Stimulated activated CD4-positive, alpha-beta T cell treated with anti-CD3 and anti-CD28 coated beads, Interleukin-1b, Interleukin-23, amount 100 ng/mL, for 48 hours (primary cell): ENCODE data around the gene EGFL8.
A peak's percentile ranks its signal among the peaks of the same experiment; 100 is the strongest.
"Not testable (repeated sequence)": the region's sequence is repeated elsewhere in the genome, so short reads cannot be mapped to it uniquely, and the experiment has no call there.

ENCODE experiments used
- DNase-seq: peaks from one replicate; pipeline ENCODE4 v3.0.0-alpha.2; 2020

Gene EGFL8

GRCh38 chr6:32185681-32186131 lies 21.3 kb downstream of the EGFL8 start:
- peak; percentile 68 for DNase-seq

GRCh38 chr6:32186151-32186840 lies 21.9 kb downstream of the EGFL8 start:
- DNase-seq: not testable (repeated sequence)

- no peak for DNase-seq
Measured at GRCh38 chr6:32187009-32187709, 22.8 kb downstream of the EGFL8 start.

- DNase-seq: not testable (repeated sequence)
Measured at GRCh38 chr6:32187725-32188380, 23.5 kb downstream of the EGFL8 start.

GRCh38 chr6:32188381-32189068 lies 24.1 kb downstream of the EGFL8 start:
- DNase-seq: no peak

- no peak for DNase-seq
Measured at GRCh38 chr6:32189069-32189741, 24.8 kb downstream of the EGFL8 start.

- no peak for DNase-seq
Measured at GRCh38 chr6:32189742-32190053, 25.3 kb downstream of the EGFL8 start.

GRCh38 chr6:32190054-32190851 lies 25.9 kb downstream of the EGFL8 start, which contains the start of gene PBX2:
PBX2 (minus strand) TSS chr6:32190202; CDS start chr6:32189915, 287 bp downstream.
- peak; percentile 79 for DNase-seq

- no peak for DNase-seq
Measured at GRCh38 chr6:32190911-32191677, 26.7 kb downstream of the EGFL8 start.

- no peak for DNase-seq
Measured at GRCh38 chr6:32191696-32192607, 27.6 kb downstream of the EGFL8 start.

GRCh38 chr6:32192608-32193039 lies 28.2 kb downstream of the EGFL8 start, which contains the start of gene GPSM3:
GPSM3 (minus strand) TSS chr6:32192643; CDS start chr6:32192513, 130 bp downstream.
- peak; percentile 51 for DNase-seq

- not testable (repeated sequence) for DNase-seq
Measured at GRCh38 chr6:32193096-32193495, 28.7 kb downstream of the EGFL8 start.

GRCh38 chr6:32194388-32194787 lies 30.0 kb downstream of the EGFL8 start:
- no peak for DNase-seq

GRCh38 chr6:32194825-32195651 lies 30.6 kb downstream of the EGFL8 start:
- DNase-seq: no peak

GRCh38 chr6:32195652-32195901 lies 31.2 kb downstream of the EGFL8 start:
- peak; percentile 100 for DNase-seq

GRCh38 chr6:32195902-32196681 lies 31.7 kb downstream of the EGFL8 start:
- DNase-seq: peak; percentile 72

- no peak for DNase-seq
Measured at GRCh38 chr6:32196682-32197616, 32.6 kb downstream of the EGFL8 start.
